ENCODE measurements around the gene AIG1.

The AIG1 gene

DNA sequence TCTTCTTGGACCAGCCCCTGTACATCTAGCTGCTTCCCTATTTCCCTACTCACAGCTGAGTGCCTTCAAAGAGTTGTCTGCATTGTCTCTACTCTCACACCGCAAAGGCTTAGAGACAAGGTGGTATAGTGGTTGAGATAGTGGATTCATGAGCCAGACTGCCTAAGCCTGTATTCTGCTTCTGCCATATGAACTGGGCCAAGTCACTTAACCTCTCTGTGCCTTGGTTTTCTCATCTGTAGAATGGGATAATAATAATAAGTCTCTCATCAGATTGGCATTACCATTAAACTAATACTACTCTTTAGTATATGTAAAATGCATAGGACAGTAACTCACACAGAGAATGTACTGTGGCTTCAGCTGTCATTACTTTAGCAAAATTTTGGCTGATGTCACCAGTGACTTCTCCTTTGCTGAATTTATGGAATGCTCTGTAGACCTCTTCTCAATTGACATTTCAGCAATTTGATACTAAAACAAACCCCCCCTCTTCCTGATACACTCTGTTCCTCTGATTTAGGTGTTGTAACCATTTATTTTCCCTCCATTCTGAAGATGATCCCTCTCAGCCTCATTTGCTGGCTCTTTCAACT, 233.7 kb downstream of the AIG1 start:
- H3K4me3 ChIP-seq (ENCODE audit: low read depth in 1 of 2, low read length in 2 of 2), result no peak overlapping the region
- no peak for TF ChIP-seq EZH2 (IDR thresholded peaks at IDR 0.05; ENCODE audit: borderline replicate concordance, low read depth, low read length, severe bottlenecking)
- TF ChIP-seq, protein P1, sequence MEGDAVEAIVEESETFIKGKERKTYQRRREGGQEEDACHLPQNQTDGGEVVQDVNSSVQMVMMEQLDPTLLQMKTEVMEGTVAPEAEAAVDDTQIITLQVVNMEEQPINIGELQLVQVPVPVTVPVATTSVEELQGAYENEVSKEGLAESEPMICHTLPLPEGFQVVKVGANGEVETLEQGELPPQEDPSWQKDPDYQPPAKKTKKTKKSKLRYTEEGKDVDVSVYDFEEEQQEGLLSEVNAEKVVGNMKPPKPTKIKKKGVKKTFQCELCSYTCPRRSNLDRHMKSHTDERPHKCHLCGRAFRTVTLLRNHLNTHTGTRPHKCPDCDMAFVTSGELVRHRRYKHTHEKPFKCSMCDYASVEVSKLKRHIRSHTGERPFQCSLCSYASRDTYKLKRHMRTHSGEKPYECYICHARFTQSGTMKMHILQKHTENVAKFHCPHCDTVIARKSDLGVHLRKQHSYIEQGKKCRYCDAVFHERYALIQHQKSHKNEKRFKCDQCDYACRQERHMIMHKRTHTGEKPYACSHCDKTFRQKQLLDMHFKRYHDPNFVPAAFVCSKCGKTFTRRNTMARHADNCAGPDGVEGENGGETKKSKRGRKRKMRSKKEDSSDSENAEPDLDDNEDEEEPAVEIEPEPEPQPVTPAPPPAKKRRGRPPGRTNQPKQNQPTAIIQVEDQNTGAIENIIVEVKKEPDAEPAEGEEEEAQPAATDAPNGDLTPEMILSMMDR (IDR thresholded peaks at IDR 0.05; ENCODE audit: borderline replicate concordance, extremely low read depth, low read length, poor library complexity, severe bottlenecking), result no peak
- no peaks in the 10 kb centered on the region for H3K79me2 ChIP-seq (ENCODE audit: insufficient read depth, low read length)
- H3K9ac ChIP-seq (ENCODE audit: low read depth, low read length), result no peak overlapping the region
- DNase-seq (no peak), ATAC-seq (ENCODE audit: insufficient read depth, low read depth) (no peak)
- H4K20me1 ChIP-seq (ENCODE audit: insufficient read depth, low read length), result no peaks in the 10 kb centered on the region
- H3K36me3 ChIP-seq (ENCODE audit: insufficient read depth, low read length), result no peaks in the 10 kb centered on the region
- H3K4me2 ChIP-seq (ENCODE audit: insufficient read depth, low read length), result no peak overlapping the region
- H2AFZ ChIP-seq (ENCODE audit: low read depth, low read length), result no peak overlapping the region
- no peaks in the 10 kb centered on the region for H3K4me1 ChIP-seq (ENCODE audit: insufficient read depth, low read length)
- no peak overlapping the region for H3K27ac ChIP-seq (ENCODE audit: low read length)
- no peaks in the 10 kb centered on the region for H3K27me3 ChIP-seq (ENCODE audit: insufficient read depth, low read length, poor library complexity)
- no peaks in the 10 kb centered on the region for H3K9me3 ChIP-seq (ENCODE audit: insufficient read depth, low read length, severe bottlenecking)

DNA sequence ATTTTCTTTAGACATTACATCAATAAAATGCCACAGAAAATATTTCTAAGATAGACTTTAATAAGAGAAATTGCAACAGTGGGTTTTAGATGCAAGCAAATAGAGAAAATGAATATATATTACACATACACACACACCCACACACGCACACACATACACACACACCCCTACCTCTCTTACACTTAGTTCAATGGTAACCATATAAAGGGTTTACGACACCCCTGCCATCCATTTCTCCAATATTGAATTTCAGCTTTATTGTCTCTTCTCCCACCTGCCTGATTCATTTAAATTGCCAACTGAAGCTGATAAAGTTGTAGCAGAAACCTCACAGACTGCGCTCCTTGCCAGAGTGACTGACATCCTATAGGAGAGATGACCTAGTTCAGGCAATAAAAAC, 235.2 kb downstream of the AIG1 start:
- H3K4me1 ChIP-seq (ENCODE audit: insufficient read depth, low read length), result no peaks in the 10 kb centered on the region
- no peak overlapping the region for H2AFZ ChIP-seq (ENCODE audit: low read depth, low read length)
- H3K79me2 ChIP-seq (ENCODE audit: insufficient read depth, low read length), result no peaks in the 10 kb centered on the region
- no peak overlapping the region for H3K4me2 ChIP-seq (ENCODE audit: insufficient read depth, low read length)
- DNase-seq (no peak), ATAC-seq (ENCODE audit: insufficient read depth, low read depth) (no peak)
- H3K9ac ChIP-seq (ENCODE audit: low read depth, low read length), result no peak overlapping the region
- H4K20me1 ChIP-seq (ENCODE audit: insufficient read depth, low read length), result no peaks in the 10 kb centered on the region
- no peaks in the 10 kb centered on the region for H3K9me3 ChIP-seq (ENCODE audit: insufficient read depth, low read length, severe bottlenecking)
- H3K27ac ChIP-seq (ENCODE audit: low read length), result no peak overlapping the region
- H3K36me3 ChIP-seq (ENCODE audit: insufficient read depth, low read length), result no peaks in the 10 kb centered on the region
- no peak overlapping the region for H3K4me3 ChIP-seq (ENCODE audit: low read depth in 1 of 2, low read length in 2 of 2)
- no peak for TF ChIP-seq EZH2 (IDR thresholded peaks at IDR 0.05; ENCODE audit: borderline replicate concordance, low read depth, low read length, severe bottlenecking)
- TF ChIP-seq, protein P1 (IDR thresholded peaks at IDR 0.05; ENCODE audit: borderline replicate concordance, extremely low read depth, low read length, poor library complexity, severe bottlenecking), result no peak
- no peaks in the 10 kb centered on the region for H3K27me3 ChIP-seq (ENCODE audit: insufficient read depth, low read length, poor library complexity)

DNA sequence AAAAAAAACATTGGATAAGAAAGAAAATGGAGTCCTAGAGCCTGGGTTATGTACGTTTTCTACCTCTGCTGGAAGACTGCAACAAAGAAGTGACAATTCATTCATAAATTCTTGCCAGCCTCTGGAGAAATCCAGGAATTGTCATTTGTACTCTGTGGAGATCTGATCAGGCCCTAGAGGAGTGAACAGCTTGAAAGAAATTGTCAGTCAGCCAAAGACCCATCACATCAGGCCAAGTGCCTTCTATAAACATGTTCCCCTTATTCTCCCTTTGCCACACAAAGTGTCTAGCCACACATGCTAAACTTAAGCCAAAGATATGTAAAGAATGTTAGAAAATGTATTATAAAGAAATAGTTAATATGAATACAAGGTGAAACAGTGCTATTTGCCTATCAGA, 237.4 kb downstream of the AIG1 start:
- no peak for TF ChIP-seq EZH2 (IDR thresholded peaks at IDR 0.05; ENCODE audit: borderline replicate concordance, low read depth, low read length, severe bottlenecking)
- TF ChIP-seq, protein P1 (IDR thresholded peaks at IDR 0.05; ENCODE audit: borderline replicate concordance, extremely low read depth, low read length, poor library complexity, severe bottlenecking), result no peak
- Histone ChIP-seq H3K36me3 (ENCODE audit: insufficient read depth, low read length) (no peaks in the 10 kb centered on the region), H3K27ac (ENCODE audit: low read length) (no peak overlapping the region), H3K4me1 (ENCODE audit: insufficient read depth, low read length) (no peaks in the 10 kb centered on the region), H3K27me3 (ENCODE audit: insufficient read depth, low read length, poor library complexity) (no peaks in the 10 kb centered on the region), H3K9me3 (ENCODE audit: insufficient read depth, low read length, severe bottlenecking) (no peaks in the 10 kb centered on the region), H2AFZ (ENCODE audit: low read depth, low read length) (no peak overlapping the region), H3K9ac (ENCODE audit: low read depth, low read length) (no peak overlapping the region), H4K20me1 (ENCODE audit: insufficient read depth, low read length) (no peaks in the 10 kb centered on the region), H3K4me3 (ENCODE audit: low read depth in 1 of 2, low read length in 2 of 2) (no peak overlapping the region), H3K79me2 (ENCODE audit: insufficient read depth, low read length) (no peaks in the 10 kb centered on the region), H3K4me2 (ENCODE audit: insufficient read depth, low read length) (no peak overlapping the region)
- ATAC-seq (ENCODE audit: insufficient read depth, low read depth) (no peak), DNase-seq (no peak)
